NAMALWA (cell line): ENCODE data around the gene TAX1BP1.
"Not testable (repeated sequence)": the region's sequence is repeated elsewhere in the genome, so short reads cannot be mapped to it uniquely, and the experiment has no call there.

Experiments used
- DNase-seq: peaks from one replicate; pipeline ENCODE4 v3.0.0-alpha.2; 2015; ENCODE audit warnings: low spot score

The TAX1BP1 gene

DNA sequence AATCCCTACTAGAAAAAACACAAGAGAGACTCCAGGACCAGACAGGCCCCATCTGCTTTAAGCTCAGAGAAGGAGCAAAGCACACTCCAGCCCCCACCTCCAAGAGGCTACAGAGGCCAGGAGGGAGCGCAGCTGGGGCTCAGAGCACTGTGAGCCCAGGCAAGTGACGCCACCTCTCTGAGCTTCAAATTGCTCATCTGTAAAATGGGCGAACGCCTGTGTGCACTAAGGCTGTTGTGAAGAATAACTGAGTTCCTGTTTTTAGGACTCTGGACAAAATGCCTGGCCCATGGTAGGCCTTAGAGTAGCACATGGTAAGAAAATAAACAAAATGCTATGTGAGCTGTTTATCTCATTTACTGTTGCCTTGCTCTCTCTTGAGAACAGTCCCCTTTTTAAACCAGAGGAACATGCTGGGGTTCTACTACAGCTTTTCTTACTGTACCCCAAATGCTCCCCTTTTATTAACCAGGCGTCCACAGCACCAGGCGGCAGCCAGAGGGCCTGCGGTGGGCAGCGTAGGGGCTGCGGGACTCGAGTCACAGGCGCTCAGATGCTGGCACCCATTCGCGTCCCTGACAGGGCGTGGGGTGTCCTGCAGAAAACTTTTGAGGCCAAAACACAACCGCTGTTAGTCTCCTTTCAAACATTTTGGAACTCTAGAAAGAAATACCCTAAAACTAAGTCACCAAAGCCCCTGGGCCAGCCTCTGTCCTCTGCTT, 103.8 kb downstream of the TAX1BP1 start:
- no peak for DNase-seq

DNA sequence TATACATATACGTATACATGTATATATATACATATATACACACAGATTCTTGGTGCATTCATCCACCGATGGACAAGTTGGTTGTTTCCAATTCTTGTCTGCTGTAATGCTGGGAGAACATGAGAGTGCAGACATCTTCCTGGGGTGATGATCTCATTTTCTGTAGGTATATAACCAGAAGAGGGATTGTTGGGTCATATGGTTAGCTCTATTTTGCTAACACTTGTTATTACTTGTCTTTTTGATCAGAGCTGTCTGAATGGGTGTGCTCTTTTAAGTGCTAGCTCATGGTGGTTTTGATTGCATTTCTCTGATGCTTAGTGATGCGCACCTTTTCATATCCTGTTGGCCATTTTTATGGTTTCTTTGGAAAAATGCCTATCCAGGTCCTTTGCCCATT, 106.4 kb downstream of the TAX1BP1 start:
- no peak for DNase-seq

DNA sequence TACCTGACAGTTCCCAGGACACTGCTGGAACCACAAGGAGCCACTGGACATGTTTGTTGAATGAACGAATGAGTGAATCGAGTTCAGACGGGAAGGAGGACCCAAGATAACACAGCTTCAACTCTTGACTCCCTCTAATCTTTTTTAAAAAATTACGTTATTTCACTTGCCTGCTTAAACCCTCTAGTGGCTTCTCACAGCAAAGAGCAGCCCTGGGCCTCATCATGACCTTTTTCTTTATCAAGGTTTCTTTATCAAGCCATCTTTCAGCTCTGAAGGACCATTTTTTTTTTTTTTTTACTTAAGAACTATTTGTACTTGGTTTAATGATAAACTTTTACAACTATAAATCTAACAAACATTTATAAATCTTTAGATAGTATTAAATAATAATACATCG, 110.6 kb downstream of the TAX1BP1 start:
- no peak for DNase-seq

DNA sequence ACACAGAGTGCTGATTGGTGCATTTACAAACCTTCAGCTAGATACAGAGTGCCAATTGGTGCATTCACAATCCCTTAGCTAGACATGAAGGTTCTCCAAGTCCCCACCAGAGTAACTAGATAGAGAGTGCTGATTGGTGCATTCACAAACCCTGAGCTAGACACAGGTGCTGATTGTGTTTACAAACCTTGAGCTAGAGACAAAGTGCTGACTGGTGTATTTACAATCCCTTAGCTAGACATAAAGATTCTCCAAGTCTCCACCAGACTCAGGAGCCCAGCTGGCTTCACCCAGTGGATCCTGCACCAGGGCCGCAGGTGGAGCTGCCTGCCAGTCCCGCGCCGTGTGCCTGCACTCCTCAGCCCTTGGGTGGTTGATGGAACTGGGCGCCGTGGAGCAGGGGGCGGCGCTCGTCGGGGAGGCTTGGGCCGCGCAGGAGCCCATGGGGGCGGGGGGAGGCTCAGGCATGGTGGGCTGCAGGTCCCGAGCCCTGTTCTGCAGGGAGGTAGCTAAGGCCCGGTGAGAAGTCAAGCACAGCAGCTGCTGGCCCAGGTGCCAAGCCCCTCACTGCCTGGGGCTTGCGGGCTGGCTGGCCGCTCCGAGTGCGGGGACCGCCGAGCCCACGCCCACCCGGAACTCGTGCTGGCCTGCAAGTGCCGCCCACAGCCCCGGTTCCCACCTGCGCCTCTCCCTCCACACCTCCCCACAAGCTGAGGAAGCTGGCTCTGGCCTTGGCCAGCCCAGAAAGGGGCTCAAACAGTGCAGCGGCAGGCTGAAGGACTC, 116.9 kb downstream of the TAX1BP1 start:
- DNase-seq: not testable (repeated sequence)

DNA sequence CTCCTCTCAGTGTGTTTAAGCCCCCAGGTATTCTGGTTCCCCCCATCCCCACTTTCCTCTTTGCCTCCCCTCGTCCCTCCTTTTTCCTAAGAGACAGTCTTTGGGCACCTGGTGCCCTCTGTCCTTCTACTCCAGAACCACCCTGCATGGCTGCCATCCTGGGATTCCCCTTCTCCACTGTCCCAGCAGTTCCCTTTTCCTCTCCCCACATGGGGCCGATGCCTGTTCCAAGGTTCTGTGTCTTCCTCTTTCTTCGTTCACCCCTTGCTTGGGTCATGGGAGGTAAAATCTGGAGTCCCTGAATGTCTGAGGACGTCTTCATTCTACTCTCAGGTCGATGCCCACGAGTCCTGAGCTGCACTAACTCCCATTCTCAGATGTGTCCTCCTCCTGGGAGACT, 120.8 kb downstream of the TAX1BP1 start:
- no peak for DNase-seq

DNA sequence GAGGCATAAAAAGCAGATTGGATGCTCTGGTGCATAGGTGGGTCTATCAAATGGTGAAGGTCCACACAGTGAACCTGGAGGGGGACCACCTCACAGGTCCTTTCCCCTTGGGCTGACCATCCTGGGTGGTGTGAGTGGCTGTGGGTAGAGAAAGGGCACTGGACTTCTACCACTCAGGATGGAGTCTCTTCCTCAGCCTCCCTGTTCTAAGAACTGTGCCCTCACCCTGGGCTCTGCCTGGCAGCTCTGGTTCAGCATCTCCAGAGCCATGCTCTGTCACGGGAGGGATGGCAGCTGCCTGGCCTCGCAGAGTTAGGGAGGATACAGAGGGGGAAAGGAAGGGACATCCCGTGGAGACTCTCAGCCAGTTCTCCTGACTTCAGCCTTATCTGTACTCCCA, 121.8 kb downstream of the TAX1BP1 start:
- DNase-seq: no peak

DNA sequence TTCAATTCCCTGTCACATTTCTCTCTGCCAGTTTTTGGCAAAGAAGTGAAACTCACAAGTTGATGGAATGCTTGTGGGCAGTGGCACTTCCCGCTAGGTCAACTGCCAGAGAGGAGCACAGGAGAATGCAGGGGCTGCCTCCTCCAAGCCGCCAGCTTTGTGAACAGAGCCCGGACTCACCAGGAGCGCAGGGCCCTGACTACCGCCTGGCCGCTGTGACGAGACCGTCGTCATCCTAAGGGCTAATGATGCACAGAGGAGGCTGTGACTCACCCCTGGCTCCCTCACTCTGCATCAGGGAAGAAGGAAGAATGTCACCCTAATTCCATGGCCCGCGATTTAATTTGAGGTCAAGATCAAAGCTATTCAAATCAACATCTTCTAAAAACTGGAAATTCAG, 123.9 kb downstream of the TAX1BP1 start:
- no peak for DNase-seq

DNA sequence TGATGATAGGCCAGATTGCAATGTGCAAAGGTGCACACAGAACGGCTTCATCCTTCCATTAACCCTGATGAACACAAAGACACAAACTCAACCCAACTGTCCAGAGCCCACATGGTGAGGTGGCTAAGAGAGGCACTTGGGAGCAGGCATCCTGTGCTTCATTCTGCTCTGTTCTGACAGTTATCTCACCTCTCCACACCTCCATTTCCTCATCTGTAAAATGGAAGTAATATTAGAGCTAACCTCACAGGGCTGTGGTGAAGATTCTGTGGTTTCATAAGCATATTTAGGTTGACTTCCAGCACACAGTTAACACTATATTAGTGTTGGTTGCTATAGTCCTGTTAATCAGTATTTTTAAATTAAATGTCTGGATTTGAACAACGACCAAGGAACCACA, 126.3 kb downstream of the TAX1BP1 start:
- DNase-seq: no peak

DNA sequence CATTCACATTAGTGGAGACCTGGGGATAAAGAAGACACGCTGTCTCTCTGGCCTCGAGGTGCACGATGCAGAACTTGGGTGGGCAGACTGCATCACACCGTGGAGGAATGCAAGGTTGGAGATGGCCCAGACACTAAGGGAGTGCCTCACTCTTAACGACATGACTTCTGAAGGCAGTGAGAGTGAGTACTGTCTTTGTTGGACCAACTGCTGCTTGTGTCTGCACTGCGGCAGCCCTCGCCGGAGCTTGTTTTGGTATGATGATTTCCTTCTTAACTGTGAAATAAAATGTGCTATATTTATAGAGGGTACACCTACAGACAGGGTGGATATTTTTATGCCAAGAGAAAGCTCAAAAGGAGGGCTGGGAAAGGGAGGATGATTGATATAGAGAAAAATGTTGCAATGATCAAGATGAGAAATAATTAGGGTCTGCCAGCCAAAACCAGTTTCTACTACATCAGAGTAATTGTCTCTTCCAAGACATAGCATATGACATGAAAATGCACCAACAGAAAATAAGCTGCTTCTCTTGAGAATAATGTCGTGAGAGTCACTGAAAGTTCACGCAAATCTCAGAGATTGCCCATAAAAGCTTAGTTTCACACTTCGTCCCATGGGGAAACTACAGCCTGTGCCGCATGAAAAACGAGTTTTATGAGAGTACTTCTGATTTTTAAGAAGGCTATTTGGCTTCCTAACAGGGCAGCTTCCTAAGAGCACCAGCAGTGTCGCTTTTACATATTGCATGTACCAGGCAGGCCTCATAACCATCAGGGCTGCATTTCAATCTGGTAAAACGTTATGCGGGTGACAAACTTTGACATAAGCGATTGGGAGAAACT, 127.1 kb downstream of the TAX1BP1 start:
- no peak for DNase-seq

DNA sequence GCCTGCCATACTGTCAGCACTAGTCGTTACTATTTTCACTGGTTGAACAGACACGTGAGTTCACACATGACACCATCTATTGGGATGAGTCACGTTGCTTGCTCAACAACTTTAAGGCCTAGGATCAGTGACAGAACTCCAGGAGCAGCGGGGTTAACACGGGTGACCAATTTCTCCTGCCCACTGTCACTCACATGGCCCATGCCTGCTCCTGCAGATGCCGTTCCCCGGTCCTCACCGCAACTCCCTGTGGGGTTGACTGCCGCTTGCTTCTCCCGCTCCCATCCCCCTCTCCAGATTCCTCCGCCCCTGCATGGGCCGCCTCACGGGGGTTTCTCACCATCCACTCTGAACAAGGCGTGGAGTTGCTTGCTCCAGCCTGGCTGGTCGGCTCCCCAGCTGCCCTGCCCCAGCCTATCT, 128.2 kb downstream of the TAX1BP1 start:
- no peak for DNase-seq

DNA sequence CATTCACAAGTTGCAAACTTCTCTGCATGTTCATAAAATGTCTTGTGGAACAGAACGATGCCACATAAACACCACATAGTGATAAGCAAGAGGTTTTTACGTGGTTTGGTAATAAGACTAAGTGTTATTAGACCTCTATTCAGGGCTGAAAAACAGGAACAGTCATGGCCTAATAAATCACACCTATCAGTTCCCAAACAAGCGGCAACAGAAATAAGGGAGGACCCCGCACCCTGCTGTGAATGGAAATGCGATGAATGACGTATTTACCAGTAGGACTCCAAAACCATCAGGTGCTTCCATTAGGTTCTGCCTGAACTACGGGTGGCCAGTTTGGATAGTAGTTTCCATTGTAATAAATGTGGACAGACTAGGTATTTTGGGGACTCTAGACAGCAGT, 129.1 kb downstream of the TAX1BP1 start:
- DNase-seq: no peak

DNA sequence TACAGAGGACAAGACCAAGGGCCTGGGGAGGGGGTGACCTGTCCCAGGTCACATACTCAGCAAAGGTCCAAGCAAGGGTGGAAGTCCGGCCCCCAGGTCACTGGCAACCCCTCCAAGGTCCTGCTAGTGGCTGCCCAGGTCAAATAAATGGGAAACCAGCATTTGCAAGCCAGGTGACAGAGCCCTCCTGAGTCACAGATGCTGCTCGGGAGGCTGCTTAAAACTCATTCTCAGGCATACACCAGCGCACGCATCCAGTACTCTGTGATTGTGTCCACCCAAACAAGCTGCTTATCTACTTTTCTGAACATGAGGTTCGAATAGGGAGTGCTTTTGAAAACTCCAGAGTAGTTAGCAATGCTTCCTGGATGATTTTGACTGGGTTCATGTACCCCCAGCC, 130.6 kb downstream of the TAX1BP1 start:
- DNase-seq: no peak

DNA sequence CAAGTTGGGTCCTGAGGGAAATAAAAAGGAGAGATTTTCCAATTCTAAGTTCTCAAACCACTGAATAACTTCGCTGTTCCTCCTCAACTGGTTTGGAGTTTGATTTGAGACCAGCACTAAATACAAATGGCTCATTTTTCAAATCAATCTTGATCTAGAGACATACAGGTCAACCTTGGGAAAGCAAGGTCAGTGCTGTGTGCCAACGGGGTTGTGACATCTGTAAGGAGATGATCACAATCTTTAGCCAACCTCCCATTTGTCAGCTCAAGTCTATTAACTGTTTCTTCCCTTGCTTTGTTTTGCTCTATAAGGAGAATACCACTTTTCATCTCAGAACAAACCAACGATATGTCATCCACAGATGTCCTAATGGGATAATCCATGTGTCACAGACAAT, 131.1 kb downstream of the TAX1BP1 start:
- DNase-seq: no peak

DNA sequence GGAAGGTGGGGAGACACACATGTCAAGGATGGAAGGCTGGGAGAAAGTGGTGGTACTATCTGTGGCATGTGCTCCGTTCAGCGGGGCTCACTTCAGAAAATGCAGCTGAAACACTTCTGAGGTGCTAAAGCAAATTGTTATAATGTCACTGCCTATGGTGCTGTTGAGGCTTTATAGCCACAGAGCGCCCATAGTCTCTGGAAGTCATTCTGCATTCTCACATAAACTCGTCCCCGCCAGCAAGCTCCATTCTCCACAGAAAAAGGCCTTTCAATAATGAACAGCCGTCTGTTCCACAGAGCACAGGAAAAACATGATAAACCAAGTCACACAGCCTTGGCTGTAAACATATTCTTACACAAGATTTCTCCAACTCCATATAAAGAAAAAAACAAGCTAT, 131.9 kb downstream of the TAX1BP1 start:
- DNase-seq: no peak

DNA sequence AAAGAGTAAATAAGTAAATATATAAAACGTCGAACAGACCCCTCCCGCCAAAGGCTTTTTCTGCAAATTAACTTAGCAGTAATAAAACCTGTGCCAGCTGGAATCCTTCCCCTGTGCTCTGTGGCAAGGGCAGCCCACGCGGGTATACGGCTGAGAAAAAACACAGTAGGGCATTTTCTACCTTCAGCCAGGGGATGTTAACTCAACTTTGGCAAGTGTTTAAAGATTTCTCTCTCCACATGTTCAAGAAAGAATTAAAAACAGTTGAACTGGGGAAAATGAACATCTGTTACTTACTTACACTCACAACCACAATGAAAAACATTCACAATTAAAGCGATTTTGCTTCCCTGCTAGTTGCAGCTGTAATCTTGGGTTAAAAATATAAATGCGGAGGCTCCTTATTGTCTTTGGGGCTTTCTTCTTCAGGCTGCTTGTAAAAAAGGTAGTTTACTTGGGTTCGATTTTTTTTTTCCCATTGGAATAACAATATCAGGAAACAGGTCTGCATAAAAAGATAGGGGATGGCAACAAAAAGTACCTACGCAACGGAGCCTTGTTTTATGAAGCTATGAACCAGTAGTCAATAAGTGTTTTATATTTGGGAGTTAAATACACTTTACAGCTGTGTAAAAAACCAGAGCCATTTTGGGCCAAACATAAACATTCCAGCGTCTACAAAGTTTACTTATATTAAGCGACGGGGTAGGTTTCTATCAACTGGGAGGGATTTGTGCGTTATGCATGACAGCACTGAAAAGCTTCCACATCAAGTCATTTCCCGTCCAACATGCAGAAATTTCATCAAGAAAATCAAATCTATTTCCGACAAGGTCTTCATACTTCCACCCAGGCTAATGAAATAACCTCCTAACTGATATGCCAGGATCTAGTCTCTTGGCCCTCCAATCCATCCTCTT, 132.7 kb downstream of the TAX1BP1 start:
- DNase-seq: no peak

DNA sequence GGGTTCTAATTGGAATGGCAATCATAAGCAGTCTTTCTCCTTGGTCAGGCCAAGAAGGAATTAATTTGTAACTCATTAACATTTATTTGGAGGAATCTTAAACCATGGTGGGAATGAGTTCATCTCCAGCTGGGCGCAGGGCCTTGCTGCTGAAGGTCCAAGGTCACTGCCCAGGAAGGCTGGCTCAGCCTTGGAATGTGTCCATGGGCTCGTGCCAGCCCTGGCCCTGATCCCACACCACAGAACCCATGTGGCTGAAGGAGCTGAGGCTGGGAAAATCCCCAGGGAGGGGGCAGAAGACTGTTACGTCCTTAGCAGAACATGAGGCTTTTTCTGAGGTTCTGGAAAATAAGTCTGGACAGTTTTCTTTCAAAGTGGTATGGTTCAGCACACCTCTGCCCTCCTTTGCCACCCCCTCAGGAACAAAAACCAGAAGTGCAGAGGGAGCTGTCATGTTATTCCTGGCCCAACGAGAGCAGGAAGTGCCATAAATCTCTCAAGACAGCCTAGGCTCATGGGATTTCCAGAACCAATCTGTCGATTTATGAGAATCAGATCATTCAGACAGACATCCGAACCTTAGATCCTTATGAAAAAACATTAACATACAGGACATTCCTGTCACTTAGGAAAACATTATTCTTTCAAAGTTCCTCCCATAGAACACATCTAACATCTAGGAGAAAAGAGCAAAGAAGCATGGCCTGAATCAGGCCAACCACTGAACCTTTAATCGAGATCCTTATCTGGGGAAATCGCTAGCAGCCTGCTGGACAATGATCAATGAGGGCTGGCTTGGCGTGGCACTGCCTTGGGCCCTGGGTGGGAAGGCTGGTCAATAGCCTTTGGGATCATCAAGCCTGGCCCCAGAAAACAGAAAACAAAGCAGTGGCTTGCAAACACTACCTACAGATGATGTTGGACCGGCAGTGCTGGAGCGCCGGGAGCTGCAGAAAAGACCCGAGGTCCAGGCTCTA, 134.3 kb downstream of the TAX1BP1 start:
- no peak for DNase-seq

DNA sequence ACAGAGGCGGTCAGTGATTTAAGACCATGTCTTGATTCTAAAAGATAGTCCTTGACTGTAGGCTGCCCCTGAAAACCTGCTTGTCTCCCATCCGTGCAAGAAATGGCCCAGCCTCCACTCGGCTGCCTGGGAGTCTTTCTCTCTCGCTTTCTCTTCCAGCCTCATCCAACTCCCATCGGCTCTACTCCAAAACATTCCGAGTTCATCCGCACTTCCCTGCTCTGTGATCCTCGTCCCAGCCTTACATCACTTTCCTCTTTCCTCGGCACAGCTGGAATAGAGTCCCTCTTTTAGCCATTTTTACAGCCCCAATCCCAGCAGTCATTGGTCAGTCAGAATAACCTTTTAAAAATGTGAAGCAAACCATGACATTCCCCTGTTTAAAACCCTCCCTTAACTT, 135.1 kb downstream of the TAX1BP1 start:
- DNase-seq: no peak

DNA sequence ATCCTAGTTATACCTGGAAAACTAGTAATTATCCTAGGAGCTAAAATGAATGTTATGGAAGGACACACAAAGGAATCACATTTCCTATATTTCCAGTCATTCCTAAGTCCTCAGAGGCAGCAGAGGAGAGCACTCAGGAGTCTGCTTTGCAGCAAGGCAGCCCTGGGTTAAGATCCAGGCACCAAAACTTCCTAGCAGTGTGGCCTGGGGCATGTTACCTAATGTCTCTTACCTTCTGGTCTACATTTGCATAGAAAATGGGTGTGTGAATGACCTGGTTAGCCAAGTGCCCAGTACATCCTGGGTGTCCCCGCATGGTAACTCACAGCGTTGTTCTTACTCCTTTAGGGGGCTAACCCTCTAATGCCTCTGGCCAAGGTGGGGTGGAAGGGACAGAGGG, 135.9 kb downstream of the TAX1BP1 start:
- DNase-seq: no peak

DNA sequence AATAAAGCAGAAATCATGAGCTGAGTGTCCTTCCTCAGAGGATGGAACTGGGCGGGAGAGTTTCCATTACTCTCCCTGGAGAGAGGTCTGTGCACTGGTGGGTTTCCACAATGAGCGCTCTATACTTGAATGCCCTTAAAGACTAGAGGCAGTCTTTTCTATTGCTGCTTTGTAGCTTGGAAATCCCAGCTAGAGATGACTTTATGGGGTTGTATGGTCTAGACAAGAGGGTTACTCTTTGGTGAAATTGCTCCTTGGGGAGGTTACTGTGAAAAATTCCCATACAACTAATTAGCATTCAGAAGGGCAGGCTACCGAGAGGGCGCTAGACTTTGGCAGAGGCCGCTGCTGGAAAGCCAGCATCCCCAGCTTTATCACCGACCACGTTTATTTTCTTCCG, 136.8 kb downstream of the TAX1BP1 start:
- DNase-seq: no peak
